ENCODE measurements around the gene CAMK2G.

GRCh38 chr10:73798927-73799560 lies 75.3 kb downstream of the CAMK2G start:
- no peak for TF ChIP-seq CTCF (IDR thresholded peaks at IDR 0.05)
- no peak for TF ChIP-seq POLR2AphosphoS5 (IDR thresholded peaks at IDR 0.05; ENCODE audit: insufficient read depth in 1 of 2, low read depth in 1 of 2)
- TF ChIP-seq POLR2A (IDR thresholded peaks at IDR 0.05): no peak

Data from vagina (tissue), 2 donors.